Loucy (cell line): Measurements from ENCODE around the gene BTN1A1.

Experiments used
- H2AFZ ChIP-seq: fragments of 200-600 bp; sonication (generic); 2 replicates; pipeline ENCODE4 v1.6.0; 2016; ENCODE audit warnings: antibody characterized with exemption, mild to moderate bottlenecking, low read length, moderate library complexity
- H3F3A ChIP-seq: fragments of 200-600 bp; 2 replicates; pipeline ENCODE4 v1.6.0; 2016; ENCODE audit warnings: antibody characterized with exemption, low read depth, mild to moderate bottlenecking
- H3K27me3 ChIP-seq: fragments of 200-600 bp; sonication (generic); 2 replicates; pipeline ENCODE4 v1.6.1; 2014; ENCODE audit warnings: low read length, mild to moderate bottlenecking; ENCODE audit not compliant: insufficient read depth, poor library complexity, severe bottlenecking
- H3K36me3 ChIP-seq: fragments of 200-600 bp; sonication (generic); 2 replicates; pipeline ENCODE4 v1.6.1; 2016; ENCODE audit warnings: low read length; ENCODE audit not compliant: insufficient read depth
- H3K4me1 ChIP-seq: fragments of 200-600 bp; sonication (generic); 2 replicates; pipeline ENCODE4 v1.5.1; 2014; ENCODE audit warnings: low read length, mild to moderate bottlenecking; ENCODE audit not compliant: insufficient read depth, poor library complexity, severe bottlenecking
- H3K4me2 ChIP-seq: fragments of 200-600 bp; sonication (generic); 2 replicates; pipeline ENCODE4 v1.6.0; 2014; ENCODE audit warnings: antibody characterized with exemption, low read length, low read depth, mild to moderate bottlenecking; ENCODE audit not compliant: poor library complexity, severe bottlenecking
- H3K4me3 ChIP-seq: fragments of 200-600 bp; sonication (generic); 2 replicates; pipeline ENCODE4 v1.5.1; 2014; ENCODE audit warnings: low read length, mild to moderate bottlenecking, mixed read lengths; ENCODE audit not compliant: poor library complexity, severe bottlenecking
- H3K79me2 ChIP-seq: fragments of 200-600 bp; sonication (generic); 2 replicates; pipeline ENCODE4 v1.6.1; 2014; ENCODE audit warnings: low read length; ENCODE audit not compliant: insufficient read depth
- H3K9ac ChIP-seq: fragments of 200-600 bp; sonication (generic); 2 replicates; pipeline ENCODE4 v1.6.0; 2014; ENCODE audit warnings: mild to moderate bottlenecking, low read depth, low read length, moderate library complexity; ENCODE audit not compliant: poor library complexity, severe bottlenecking
- H3K9me2 ChIP-seq: fragments of 200-600 bp; sonication (generic); replicated peaks from 2 replicates; pipeline ENCODE4 v1.6.1; 2016; ENCODE audit warnings: low read depth, low read length, mixed read lengths
- H3K9me3 ChIP-seq: fragments of 200-600 bp; sonication (generic); 2 replicates; pipeline ENCODE4 v1.6.1; 2014; ENCODE audit warnings: mild to moderate bottlenecking, antibody characterized with exemption, low read length, low read depth; ENCODE audit not compliant: insufficient read depth
- H4K20me1 ChIP-seq: fragments of 200-600 bp; sonication (generic); 2 replicates; pipeline ENCODE4 v1.6.0; 2014; ENCODE audit warnings: antibody characterized with exemption, low read length, mild to moderate bottlenecking; ENCODE audit not compliant: insufficient read depth, poor library complexity, severe bottlenecking
- CTCF ChIP-seq: fragments of 200-600 bp; sonication (generic); conservative IDR thresholded peaks from 2 replicates; pipeline ENCODE4 v1.5.1; 2014; ENCODE audit warnings: mild to moderate bottlenecking, antibody characterized with exemption, low read length
- EZH2phosphoT487 ChIP-seq: fragments of 200-600 bp; IDR thresholded peaks from 2 replicates; pipeline ENCODE4 v1.6.1; 2018; ENCODE audit warnings: antibody characterized with exemption, mild to moderate bottlenecking, moderate library complexity, borderline replicate concordance

The BTN1A1 gene

GRCh38 chr6:26483727-26484126, 16.4 kb upstream of the BTN1A1 start:
- Histone ChIP-seq H3K4me2 (no peak overlapping the region), H2AFZ (no peak overlapping the region)
- TF ChIP-seq CTCF (no peak), EZH2phosphoT487 (no peak)

GRCh38 chr6:26484161-26484560, 15.9 kb upstream of the BTN1A1 start:
- H3K4me1 ChIP-seq, result peaks cover 24% of the 10 kb centered on the region
- no peak overlapping the region for H3K9ac ChIP-seq
- H3K9me3 ChIP-seq, result no peaks in the 10 kb centered on the region; the same call in 1 of the 2 replicates
- no peaks in the 10 kb centered on the region for H3K36me3 ChIP-seq
- H3F3A ChIP-seq, result no peaks in the 10 kb centered on the region
- no peak overlapping the region for H2AFZ ChIP-seq
- no peaks in the 10 kb centered on the region for H3K27me3 ChIP-seq
- H3K4me2 ChIP-seq, result no peak overlapping the region
- no peaks in the 10 kb centered on the region for H3K79me2 ChIP-seq
- no peaks in the 10 kb centered on the region for H3K9me2 ChIP-seq
- H4K20me1 ChIP-seq, result no peaks in the 10 kb centered on the region
- TF ChIP-seq EZH2phosphoT487 (no peak), CTCF (no peak)
- no peak overlapping the region for H3K4me3 ChIP-seq

More at GRCh38 chr6:26483727-26484126, 16.4 kb upstream of the BTN1A1 start:
- Histone ChIP-seq H3K4me3 (no peak overlapping the region), H4K20me1 (no peaks in the 10 kb centered on the region), H3K79me2 (no peaks in the 10 kb centered on the region), H3K36me3 (no peaks in the 10 kb centered on the region), H3K27me3 (no peaks in the 10 kb centered on the region), H3K9me2 (no peaks in the 10 kb centered on the region), H3K9ac (no peak overlapping the region), H3F3A (no peaks in the 10 kb centered on the region), H3K4me1 (peaks cover 24% of the 10 kb centered on the region), H3K9me3 (no peaks in the 10 kb centered on the region; the same call in 1 of the 2 replicates)

GRCh38 chr6:26485112-26485780, 14.9 kb upstream of the BTN1A1 start:
- Histone ChIP-seq H2AFZ (peak overlapping the region; percentile 15; the same call in 1 of the 2 replicates), H4K20me1 (no peaks in the 10 kb centered on the region), H3K4me2 (peak overlapping the region; percentile 42), H3K9me3 (no peaks in the 10 kb centered on the region; the same call in 1 of the 2 replicates), H3K4me1 (peaks cover 29% of the 10 kb centered on the region), H3K9ac (no peak overlapping the region), H3K9me2 (no peaks in the 10 kb centered on the region), H3F3A (no peaks in the 10 kb centered on the region), H3K27me3 (no peaks in the 10 kb centered on the region), H3K4me3 (no peak overlapping the region), H3K36me3 (no peaks in the 10 kb centered on the region), H3K79me2 (no peaks in the 10 kb centered on the region)
- TF ChIP-seq EZH2phosphoT487 (no peak), CTCF (no peak)
